Spleen (tissue), 7 donors: Measurements from ENCODE around the gene SHKBP1.
"Not testable (repeated sequence)": the region's sequence is repeated elsewhere in the genome, so short reads cannot be mapped to it uniquely, and the experiment has no call there.

ENCODE experiments used
- CTCF ChIP-seq, 11 experiments: fragments of 200-600 bp in 7 of 11; fragments of 450-650 bp in 4 of 11; sonication (generic) in 4 of 11; IDR thresholded peaks in 8 of 11; conservative IDR thresholded peaks in 3 of 11; 1 replicate in 7 of 11; 2 replicates in 4 of 11; pipeline versions ENCODE4 v1.4.0 to v1.8.0; 2016 to 2021; ENCODE audit warnings: antibody characterized with exemption in 11 of 11, inconsistent platforms in 4 of 11, mild to moderate bottlenecking in 1 of 11
- POLR2A ChIP-seq, 3 donors: fragments of 450-650 bp; IDR thresholded peaks; one replicate each; pipeline ENCODE4 v1.5.1; 2017; ENCODE audit warnings: antibody characterized with exemption in 3 of 3, mild to moderate bottlenecking in 1 of 3
- donor health status: DM: no; HTN: no; CAD: no; lungs with moderate emphysema.
- donor health status: DM: no; HTN: no; CAD: no.
- donor health status: DM: no; HTN: no; CAD: no.

GRCh38 chr19:40591724-40592123, 15.1 kb downstream of the SHKBP1 start:
- TF ChIP-seq CTCF (IDR thresholded peaks at IDR 0.05 in 8 of 11, conservative IDR thresholded peaks at IDR 0.05 in 3 of 11); POLR2A (IDR thresholded peaks at IDR 0.05): not testable (repeated sequence)
